Keratinocyte (primary cell): ENCODE results near the gene POM121C. TPM values are rescaled to one million over a fixed set of nuclear protein-coding genes. Genes with fewer than 3 reads are reported as not detected.
"Not testable (repeated sequence)": the region's sequence is repeated elsewhere in the genome, so short reads cannot be mapped to it uniquely, and the experiment has no call there.

Experiments used
- DNase-seq: peaks from one replicate; pipeline ENCODE4 v3.0.0-alpha.2; 2011; ENCODE audit warnings: low read depth, missing footprints, low spot score
- FAIRE-seq: peaks from 2 replicates; lab custom pipeline; 2011; peaks lifted over from hg19 to GRCh38; lab: Jason Lieb, UNC
- H2AFZ ChIP-seq: 2 replicates; pipeline ENCODE4 v1.6.0; 2012; ENCODE audit warnings: low read length, control low read depth, inconsistent platforms; ENCODE audit not compliant: control insufficient read depth
- H3K27ac ChIP-seq: 2 replicates; pipeline ENCODE4 v1.5.1; 2011; ENCODE audit warnings: low read length; ENCODE audit not compliant: control insufficient read depth, insufficient read depth
- H3K27me3 ChIP-seq: 3 replicates; pipeline ENCODE4 v1.6.0; 2011; ENCODE audit warnings: low read length; ENCODE audit not compliant: control insufficient read depth, insufficient read depth; ENCODE audit errors: extremely low read depth
- H3K36me3 ChIP-seq, 2 experiments: 2 replicates in 1 of 2; 3 replicates in 1 of 2; pipeline ENCODE4 v1.5.1; 2011; ENCODE audit warnings: low read length in 2 of 2, mild to moderate bottlenecking in 1 of 2; ENCODE audit not compliant: control insufficient read depth in 2 of 2, insufficient read depth in 2 of 2; ENCODE audit errors: extremely low read depth in 1 of 2
- H3K4me1 ChIP-seq: 3 replicates; pipeline ENCODE4 v1.5.1; 2011; ENCODE audit warnings: low read length; ENCODE audit not compliant: control insufficient read depth, insufficient read depth; ENCODE audit errors: extremely low read depth
- H3K4me2 ChIP-seq: 3 replicates; pipeline ENCODE4 v1.6.0; 2011; ENCODE audit warnings: low read depth, low read length; ENCODE audit not compliant: control insufficient read depth, insufficient read depth; ENCODE audit errors: extremely low read depth
- H3K4me3 ChIP-seq, 3 experiments: fragments of 200-600 bp in 1 of 3; sonication (generic) in 1 of 3; 2 replicates in 2 of 3; 3 replicates in 1 of 3; pipeline ENCODE4 v1.5.1; 2011 to 2016; ENCODE audit warnings: low read length in 3 of 3, mild to moderate bottlenecking in 3 of 3, control low read depth in 2 of 3, inconsistent platforms in 1 of 3, low read depth in 1 of 3, mixed read lengths in 1 of 3, mixed run types in 1 of 3, moderate library complexity in 1 of 3; ENCODE audit not compliant: control insufficient read depth in 2 of 3, insufficient read depth in 2 of 3; ENCODE audit errors: extremely low read depth in 1 of 3
- H3K79me2 ChIP-seq: 2 replicates; pipeline ENCODE4 v1.6.0; 2012; ENCODE audit warnings: low read length; ENCODE audit not compliant: control insufficient read depth, insufficient read depth
- H3K9ac ChIP-seq: 3 replicates; pipeline ENCODE4 v1.6.0; 2011; ENCODE audit warnings: low read length; ENCODE audit not compliant: control insufficient read depth, insufficient read depth; ENCODE audit errors: extremely low read depth
- H3K9me1 ChIP-seq: 3 replicates; pipeline ENCODE4 v1.6.0; 2011; ENCODE audit warnings: low read length; ENCODE audit not compliant: control insufficient read depth, insufficient read depth; ENCODE audit errors: extremely low read depth
- H3K9me3 ChIP-seq: 2 replicates; pipeline ENCODE4 v1.5.1; 2012; ENCODE audit warnings: low read depth, low read length; ENCODE audit not compliant: control insufficient read depth
- H4K20me1 ChIP-seq: 3 replicates; pipeline ENCODE4 v1.6.0; 2011; ENCODE audit warnings: low read length; ENCODE audit not compliant: control insufficient read depth, insufficient read depth; ENCODE audit errors: extremely low read depth
- dilution Hi-C: fragments of 300-500 bp; cut with MboI; formaldehyde crosslinking; loops from one replicate; pipeline ENCODE4 v1.7.0; 2020; ENCODE audit warnings: low sequenced_read_pairs; ENCODE audit not compliant: extremely low pct_ligation_motif_present
- polyA plus RNA-seq, 5 experiments: library from polyadenylated mRNA; depleted of rRNA in 3 of 5; stranded (reverse) in 3 of 5; stranded (forward) in 1 of 5; unstranded in 1 of 5; fragments of >200 nt; gene quantifications; 1 replicate in 1 of 5; 2 replicates in 3 of 5; 3 replicates in 1 of 5; pipeline versions ENCODE4 v1.2.1 to v1.2.3, GENCODE V29; 2011 to 2012; ENCODE audit warnings: missing spikeins in 2 of 5, low read depth in 1 of 5, low replicate concordance in 1 of 5

The POM121C gene
- polyA plus RNA-seq, 1 donor (not counting 4 experiments of a cell fraction or from before 2014, with no cell fraction given): 6.7 TPM

DNA sequence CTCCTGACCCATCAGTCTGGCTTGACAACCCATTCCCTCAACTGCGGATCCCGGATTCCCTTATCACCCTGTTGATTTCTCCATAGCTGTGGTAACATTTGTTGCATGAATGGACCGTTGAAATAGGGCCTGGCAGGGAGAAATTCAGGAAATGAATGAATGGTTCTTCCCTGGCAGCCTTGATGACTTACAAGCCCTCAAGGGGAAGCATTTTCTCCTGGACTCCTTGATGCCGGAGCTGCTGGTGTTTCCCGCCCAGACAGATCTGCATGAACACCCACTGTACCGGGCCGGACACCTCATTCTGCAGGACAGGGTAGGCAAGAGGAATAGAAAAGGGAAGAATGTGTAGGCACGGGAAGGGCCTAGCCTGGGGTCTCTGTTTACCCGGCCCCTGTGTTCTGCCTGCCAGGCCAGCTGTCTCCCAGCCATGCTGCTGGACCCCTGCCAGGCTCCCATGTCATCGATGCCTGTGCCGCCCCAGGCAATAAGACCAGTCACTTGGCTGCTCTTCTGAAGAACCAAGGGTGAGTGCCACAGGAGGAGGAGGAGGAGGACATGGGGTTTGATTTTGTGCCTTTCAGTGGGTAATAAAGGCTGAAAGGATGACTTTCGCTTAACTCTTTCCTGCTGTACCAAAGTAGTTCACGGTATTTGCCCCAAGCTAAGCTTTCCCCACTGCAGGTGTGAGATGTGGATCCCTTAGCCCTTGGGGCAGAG is 71.2 kb downstream of the POM121C start:
- H3K9ac ChIP-seq, FAIRE-seq, H3K79me2 ChIP-seq, H3K9me3 ChIP-seq, DNase-seq, H3K4me1 ChIP-seq, H4K20me1 ChIP-seq, H3K9me1 ChIP-seq, H3K36me3 ChIP-seq, H2AFZ ChIP-seq, H3K4me2 ChIP-seq, H3K27ac ChIP-seq, H3K4me3 ChIP-seq, dilution Hi-C loops, H3K27me3 ChIP-seq: not testable (repeated sequence)

DNA sequence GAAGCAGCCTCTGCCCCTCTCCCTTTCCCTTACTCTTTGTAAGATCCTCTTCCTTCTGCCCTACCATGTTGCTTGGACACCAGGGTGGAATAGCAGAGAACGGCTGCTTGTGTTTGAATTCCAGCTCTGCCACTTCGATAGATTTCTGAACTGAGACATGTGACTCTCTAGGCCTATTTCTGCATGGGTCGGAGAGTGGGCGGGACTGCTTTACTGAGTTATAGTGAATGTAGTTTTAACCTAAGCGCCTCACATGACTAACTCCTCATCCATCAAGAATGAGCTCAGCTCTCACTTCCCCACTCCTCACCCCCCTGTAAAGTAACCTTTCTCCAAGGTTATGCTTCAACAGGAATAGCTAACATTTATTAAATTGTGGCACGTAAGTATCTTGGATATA is 71.9 kb downstream of the POM121C start:
- H3K27me3 ChIP-seq, H3K79me2 ChIP-seq, FAIRE-seq, H3K4me1 ChIP-seq, H3K4me2 ChIP-seq, H3K27ac ChIP-seq, H3K9me1 ChIP-seq, H3K4me3 ChIP-seq, H4K20me1 ChIP-seq, H2AFZ ChIP-seq, H3K9ac ChIP-seq, H3K9me3 ChIP-seq, dilution Hi-C loops, H3K36me3 ChIP-seq, DNase-seq: not testable (repeated sequence)

DNA sequence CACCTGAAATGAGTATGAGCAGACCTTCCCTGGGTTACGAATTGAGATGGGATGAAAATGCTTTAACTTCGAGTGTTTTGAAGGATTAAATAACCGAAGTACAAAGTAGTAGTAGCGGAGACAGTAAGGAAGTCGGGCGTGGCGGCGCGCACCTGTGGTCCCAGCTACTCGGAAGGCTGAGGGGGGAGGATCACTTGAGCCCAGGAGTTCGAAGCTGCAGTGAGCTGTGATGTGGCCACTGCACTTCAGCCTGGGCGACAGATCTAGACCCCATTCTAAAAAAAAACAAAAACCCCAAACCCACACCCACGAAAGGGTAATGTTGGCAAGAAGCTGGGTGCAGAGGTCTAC is 75.3 kb downstream of the POM121C start:
- H3K36me3 ChIP-seq, H3K27me3 ChIP-seq, H3K9me3 ChIP-seq, dilution Hi-C loops, H2AFZ ChIP-seq, H3K9me1 ChIP-seq, H3K4me3 ChIP-seq, H3K27ac ChIP-seq, H3K4me1 ChIP-seq, H3K9ac ChIP-seq, FAIRE-seq, H3K79me2 ChIP-seq, DNase-seq, H4K20me1 ChIP-seq, H3K4me2 ChIP-seq: not testable (repeated sequence)

DNA sequence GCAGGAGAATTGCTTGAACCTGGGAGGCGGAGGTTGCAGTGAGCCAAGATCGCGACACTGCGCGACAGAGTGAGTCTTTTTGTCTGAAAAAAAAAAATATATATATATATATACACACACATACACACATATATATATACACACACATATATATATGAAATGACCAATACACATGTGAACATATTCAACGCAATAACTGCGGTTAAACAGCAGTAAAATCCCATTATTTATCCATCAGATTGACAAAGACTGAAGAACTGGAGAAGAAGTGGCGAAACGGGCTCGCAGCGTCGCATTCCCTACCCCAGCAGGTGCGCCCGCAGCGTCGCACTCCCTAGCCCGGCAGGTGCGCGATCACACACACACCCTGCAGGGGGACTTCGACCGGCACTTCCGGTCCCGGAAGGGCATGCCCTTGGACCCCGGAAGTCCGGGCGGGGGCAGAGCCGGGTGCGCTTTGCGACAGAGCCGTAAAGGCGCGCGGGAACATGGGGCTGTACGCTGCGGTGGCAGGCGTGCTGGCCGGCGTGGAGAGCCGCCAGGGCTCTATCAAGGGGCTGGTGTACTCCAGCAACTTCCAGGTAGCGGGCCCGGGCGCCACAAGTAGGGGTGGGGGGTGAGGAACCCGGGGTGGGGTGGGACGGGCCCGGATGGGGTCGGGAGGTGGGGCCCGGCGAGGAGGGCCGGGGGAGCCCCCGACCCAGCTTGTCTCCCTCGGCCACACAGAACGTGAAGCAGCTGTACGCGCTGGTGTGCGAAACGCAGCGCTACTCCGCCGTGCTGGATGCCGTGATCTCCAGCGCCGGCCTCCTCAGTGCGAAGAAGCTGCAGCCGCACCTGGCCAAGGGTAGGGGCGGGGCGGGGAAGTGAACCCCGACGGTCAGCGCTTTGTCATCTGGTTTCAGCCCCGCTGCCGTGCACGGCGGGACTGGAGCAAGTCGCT is 75.9 kb downstream of the POM121C start:
- H3K4me2 ChIP-seq, H2AFZ ChIP-seq, H3K4me1 ChIP-seq, H3K9me1 ChIP-seq, FAIRE-seq, H4K20me1 ChIP-seq, DNase-seq, H3K79me2 ChIP-seq, H3K27ac ChIP-seq, H3K27me3 ChIP-seq, dilution Hi-C loops, H3K9me3 ChIP-seq, H3K36me3 ChIP-seq, H3K9ac ChIP-seq: not testable (repeated sequence)
- H3K4me3 ChIP-seq: peak overlapping the region in 1 of 3 experiments; percentile 37
